K562 (cell line): Measurements from ENCODE around the gene ANKRD31. TPM values are rescaled to one million over a fixed set of nuclear protein-coding genes. Genes with fewer than 3 reads are reported as not detected.

Experiments
- ATAC-seq: fragments of 200-7000 bp; cut with Tn5 transposase; 3 replicates; pipeline ENCODE4 v1.9.1; 2020; ENCODE audit warnings: moderate library complexity
- BruUV-seq: library from RNA; stranded (reverse); fragments of 400-500 nt; replicated peaks from 2 replicates; lab custom pipeline; 2021; lab: Mats Ljungman, UMichigan
- CTCF ChIA-PET: fragments of 300-600 bp; formaldehyde crosslinking; extraction: SDS; loops from one replicate; lab custom pipeline; 2021; ENCODE audit warnings: low intra/inter-chr PET ratio; lab: Yijun Ruan, JAX
- POLR2A ChIA-PET: fragments of 300-600, 350-650 bp; sonication (Branson Sonifier 250); formaldehyde crosslinking; extraction: SDS; loops from one replicate; lab custom pipeline; 2021; ENCODE audit warnings: antibody characterized with exemption, inconsistent platforms; lab: Yijun Ruan, JAX
- DNase-seq, 4 experiments: peaks; one replicate each; pipeline versions ENCODE4 v3.0.0 to v3.0.0-alpha.2; 2011 to 2018; ENCODE audit warnings: low spot score in 3 of 4, mixed read lengths in 3 of 4; ENCODE audit errors: extremely low read depth in 1 of 4
- FAIRE-seq: peaks from 2 replicates; lab custom pipeline; 2011; peaks lifted over from hg19 to GRCh38; lab: Jason Lieb, UNC
- H2AFZ ChIP-seq: 2 replicates; pipeline ENCODE4 v1.6.0; 2011; ENCODE audit warnings: low read depth, low read length, control low read depth, inconsistent platforms
- H3K27ac ChIP-seq: fragments of 200-600 bp; 3 replicates; pipeline ENCODE4 v1.8.0; 2011; ENCODE audit warnings: low read depth, mild to moderate bottlenecking, control low read depth, inconsistent platforms, low read length, moderate library complexity, mixed read lengths; ENCODE audit errors: extremely low read depth
- H3K27me3 ChIP-seq, 2 experiments: fragments of 300-600 bp in 1 of 2; 2 replicates in 1 of 2; 3 replicates in 1 of 2; pipeline versions ENCODE4 v1.6.0 to v1.8.0; 2011; ENCODE audit warnings: inconsistent platforms in 2 of 2, low read length in 2 of 2, mild to moderate bottlenecking in 1 of 2, mixed read lengths in 1 of 2, moderate library complexity in 1 of 2; ENCODE audit not compliant: control insufficient read depth in 2 of 2, insufficient read depth in 2 of 2
- H3K36me3 ChIP-seq: fragments of 300-600 bp; 3 replicates; pipeline ENCODE4 v1.8.0; 2011; ENCODE audit warnings: mild to moderate bottlenecking, low read length, inconsistent platforms; ENCODE audit not compliant: control insufficient read depth, insufficient read depth
- H3K4me1 ChIP-seq, 2 experiments: fragments of 200-600 bp in 1 of 2; replicated peaks in 1 of 2; 2 replicates in 1 of 2; 3 replicates in 1 of 2; pipeline versions ENCODE4 v1.5.1 to v1.8.0; 2011; ENCODE audit warnings: inconsistent platforms in 2 of 2, low read length in 2 of 2, mild to moderate bottlenecking in 1 of 2, mixed read lengths in 1 of 2, moderate library complexity in 1 of 2; ENCODE audit not compliant: control insufficient read depth in 2 of 2, insufficient read depth in 2 of 2
- H3K4me2 ChIP-seq: 2 replicates; pipeline ENCODE4 v1.6.1; 2011; ENCODE audit warnings: low read length, control low read depth, inconsistent platforms, mixed read lengths; ENCODE audit not compliant: insufficient read depth
- H3K4me3 ChIP-seq: fragments of 200-600 bp; sonication (generic), shearing (Covaris generic); 2 replicates; pipeline ENCODE4 v1.5.1; 2016; ENCODE audit warnings: control low read depth, inconsistent platforms
- H3K79me2 ChIP-seq: fragments of 200-600 bp; 3 replicates; pipeline ENCODE4 v1.8.0; 2011; ENCODE audit warnings: low read length, inconsistent platforms; ENCODE audit not compliant: control insufficient read depth, insufficient read depth
- H3K9ac ChIP-seq, 2 experiments: 2 replicates each; pipeline versions ENCODE4 v1.6.0 to v1.6.1; 2011; ENCODE audit warnings: low read depth in 2 of 2, low read length in 2 of 2, control low read depth in 1 of 2, inconsistent platforms in 1 of 2, mild to moderate bottlenecking in 1 of 2, mixed read lengths in 1 of 2; ENCODE audit not compliant: insufficient read depth in 1 of 2
- H3K9me1 ChIP-seq: one replicate; pipeline ENCODE4 v1.6.0; 2011; ENCODE audit warnings: inconsistent platforms, mild to moderate bottlenecking, low read length, moderate library complexity; ENCODE audit not compliant: control insufficient read depth, insufficient read depth
- H3K9me3 ChIP-seq: replicated peaks from 2 replicates; pipeline ENCODE4 v1.5.1; 2011; ENCODE audit warnings: low read depth, low read length, inconsistent platforms; ENCODE audit not compliant: control insufficient read depth, insufficient read depth
- H4K20me1 ChIP-seq: replicated peaks from 2 replicates; pipeline ENCODE4 v1.6.1; 2011; ENCODE audit warnings: low read length, inconsistent platforms, mixed read lengths; ENCODE audit not compliant: control insufficient read depth, insufficient read depth
- CC2D1A ChIP-seq: fragments of 450-650 bp; IDR thresholded peaks from 2 replicates; pipeline ENCODE4 v1.6.1; 2017; ENCODE audit warnings: mild to moderate bottlenecking
- GTF2E2 ChIP-seq: fragments of 200-800 bp; sonication (Bioruptor generic); IDR thresholded peaks from 2 replicates; pipeline ENCODE4 v1.6.1; 2016; ENCODE audit warnings: missing genetic modification characterization, missing compliant biosample characterization
- HDGF ChIP-seq: fragments of 450-650 bp; IDR thresholded peaks from 2 replicates; pipeline ENCODE4 v1.6.1; 2016
- HNRNPL ChIP-seq: fragments of 200-400 bp; formaldehyde crosslinking; IDR thresholded peaks from 2 replicates; pipeline ENCODE4 v1.6.1; 2017; ENCODE audit warnings: low read depth, mild to moderate bottlenecking, low read length
- HOMEZ ChIP-seq: fragments of 250-450 bp; sonication (Bioruptor Pico); IDR thresholded peaks from 2 replicates; pipeline ENCODE4 v1.4.0; 2020; ENCODE audit warnings: mild to moderate bottlenecking, moderate library complexity
- MAFK ChIP-seq: IDR thresholded peaks from 2 replicates; pipeline ENCODE4 v1.6.1; 2011; ENCODE audit warnings: low read length, improper control_type of control experiment
- MTA3 ChIP-seq: fragments of 450-650 bp; formaldehyde crosslinking; IDR thresholded peaks from 2 replicates; pipeline ENCODE4 v1.6.1; 2017; ENCODE audit warnings: mild to moderate bottlenecking, borderline replicate concordance
- PHF21A ChIP-seq: fragments of 450-650 bp; IDR thresholded peaks from 2 replicates; pipeline ENCODE4 v1.6.1; 2017; ENCODE audit warnings: low read depth, borderline replicate concordance
- RBM14 ChIP-seq: fragments of 200-400 bp; formaldehyde crosslinking; IDR thresholded peaks from 2 replicates; pipeline ENCODE4 v1.6.1; 2018; ENCODE audit warnings: low read depth, mild to moderate bottlenecking, low read length, moderate library complexity, borderline replicate concordance; ENCODE audit not compliant: insufficient read depth
- SMAD3 ChIP-seq: fragments of 450-650 bp; formaldehyde crosslinking; conservative IDR thresholded peaks from 2 replicates; pipeline ENCODE4 v1.4.0; 2020; ENCODE audit warnings: mild to moderate bottlenecking
- SUPT5H ChIP-seq: fragments of 450-650 bp; IDR thresholded peaks from 2 replicates; pipeline ENCODE4 v1.6.1; 2016
- ZC3H11A ChIP-seq: IDR thresholded peaks from 2 replicates; pipeline ENCODE4 v1.6.1; 2012; ENCODE audit warnings: low read depth, low read length, improper control_type of control experiment
- ZFP36 ChIP-seq: fragments of 150-350 bp; IDR thresholded peaks from 2 replicates; pipeline ENCODE4 v1.6.1; 2018; ENCODE audit warnings: low read length, low read depth; ENCODE audit not compliant: partially characterized antibody
- ZNF766 ChIP-seq: fragments of 200-800 bp; sonication (Bioruptor generic); conservative IDR thresholded peaks from 2 replicates; pipeline ENCODE4 v1.6.1; 2016; ENCODE audit warnings: missing genetic modification characterization, missing compliant biosample characterization
- ZNF780A ChIP-seq: fragments of 250-450 bp; sonication (Bioruptor Pico); IDR thresholded peaks from 2 replicates; pipeline ENCODE4 v1.5.0; 2021; ENCODE audit warnings: mild to moderate bottlenecking
- ZSCAN32 ChIP-seq: fragments of 450-650 bp; formaldehyde crosslinking; IDR thresholded peaks from 2 replicates; pipeline ENCODE4 v1.4.0; 2020; ENCODE audit warnings: mild to moderate bottlenecking, moderate library complexity
- in situ Hi-C: fragments of 300-500 bp; cut with MboI; formaldehyde crosslinking; loops from 4 replicates; pipeline ENCODE4 v1.15.0; 2018; ENCODE audit warnings: inconsistent platforms, mixed read lengths
- intact Hi-C: fragments of 100-400 bp; cut with micrococcal nuclease; formaldehyde crosslinking; loops from 2 replicates; pipeline ENCODE4 v1.14.2; 2022
- polyA plus RNA-seq, 8 experiments: library from polyadenylated mRNA; depleted of rRNA in 4 of 8; stranded (reverse) in 5 of 8; unstranded in 3 of 8; fragments of >200 nt; fragmentation: Nextera tagmentation in 2 of 8; fragmentation: Illumina TruSeq in 1 of 8; extraction: Ambion mirVana in 2 of 8; extraction: Trizol in 1 of 8; gene quantifications; 2 replicates each; pipeline versions ENCODE4 v1.2.1 to v1.2.3, GENCODE V29; 2011 to 2014; ENCODE audit warnings: inconsistent platforms in 1 of 8, missing spikeins in 1 of 8
- total RNA-seq, 7 experiments: library from RNA; depleted of rRNA in 6 of 7; stranded (reverse); fragments of >200 nt in 6 of 7; fragmentation: Illumina TruSeq in 2 of 7; extraction: Trizol in 2 of 7; gene quantifications; 2 replicates each; pipeline versions ENCODE4 v1.2.1 to v1.2.3, GENCODE V29; 2011 to 2021; ENCODE audit warnings: low replicate concordance in 1 of 7
- TF ChIP-seq, protein P1 (sequence below): sonication (generic); formaldehyde crosslinking; IDR thresholded peaks from 2 replicates; pipeline ENCODE4 v1.8.1; 2023; ENCODE audit warnings: mild to moderate bottlenecking, missing genetic modification reagents
- TF ChIP-seq, protein P2 (sequence below): fragments of 250-450 bp; sonication (Bioruptor Pico); IDR thresholded peaks from 2 replicates; pipeline ENCODE4 v1.4.0; 2020; ENCODE audit warnings: mild to moderate bottlenecking, moderate library complexity, borderline replicate concordance

Gene ANKRD31
- total and polyA plus RNA-seq, 9 of the 15 experiments (the other 6 are each of a cell fraction or from before 2014, with no cell fraction given), result under 0.01 to 0.11 (median 0.05) TPM; not detected in 1

DNA sequence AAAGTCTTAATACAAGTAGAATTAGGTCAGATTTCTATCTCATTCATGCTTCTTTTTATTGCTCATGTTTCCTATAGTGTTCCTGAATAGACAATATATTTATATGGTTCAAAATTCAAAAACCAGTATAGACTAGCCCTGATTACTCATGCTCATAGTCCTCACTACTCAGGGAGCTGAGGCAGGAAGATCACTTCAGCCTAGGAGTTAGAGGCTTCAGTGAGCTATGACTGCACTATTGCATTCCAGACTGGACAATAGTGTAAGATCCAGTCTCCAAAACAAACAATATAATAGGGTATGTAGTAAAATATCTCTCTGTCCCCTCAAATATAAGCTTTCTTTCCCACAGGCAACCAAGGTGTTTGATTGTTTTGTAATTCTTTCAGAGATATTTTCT is 2.4 kb downstream of the ANKRD31 start:
- in situ Hi-C loops, result no loop called here
- H3K36me3 ChIP-seq, result no peaks in the 10 kb centered on the region
- no peak overlapping the region for H3K4me2 ChIP-seq
- POLR2A ChIA-PET, result interaction anchor here (0.8 to 1.2 kb wide), 2 partner anchors 9 to 29 kb away, joined by 3 read pairs; no protein-coding TSS in a partner anchor
- no peak overlapping the region for H2AFZ ChIP-seq
- H3K4me3 ChIP-seq, result no peak overlapping the region
- no TSS peak for BruUV-seq
- peaks cover 0 to 8% of the 10 kb centered on the region in 2 experiments; a peak in 2 of 5 replicates for H3K27me3 ChIP-seq
- CTCF ChIA-PET, result no interaction called here
- no peaks in the 10 kb centered on the region for H4K20me1 ChIP-seq
- ATAC-seq, result no peak
- no peaks in the 10 kb centered on the region for H3K9me1 ChIP-seq
- no peaks in the 10 kb centered on the region for H3K9me3 ChIP-seq
- FAIRE-seq, result no peak
- peaks cover 6 to 12% of the 10 kb centered on the region in 2 experiments; a peak in 4 of 5 replicates for H3K4me1 ChIP-seq
- intact Hi-C loops, result loop anchor here (10.0 kb wide), 2 partner anchors 431 to 549 kb away; partner anchors contain the start of gene HEXB
- DNase-seq, result no peak
- H3K79me2 ChIP-seq, result no peaks in the 10 kb centered on the region
- no peak overlapping the region for H3K27ac ChIP-seq
- no peak overlapping the region for H3K9ac ChIP-seq
- TF ChIP-seq HOMEZ (CRISPR knock-in tag) (no peak), MAFK (no peak), ZFP36 (no peak), ZNF780A (CRISPR knock-in tag) (no peak), SUPT5H (no peak), HDGF (no peak), MTA3 (no peak), ZNF766 (CRISPR knock-in tag) (no peak), SMAD3 (CRISPR knock-in tag) (no peak), PHF21A (no peak), ZC3H11A (no peak), GTF2E2 (tag) (no peak), HNRNPL (no peak), ZSCAN32 (CRISPR knock-in tag) (no peak), RBM14 (no peak), CC2D1A (no peak)
- TF ChIP-seq, protein P1, sequence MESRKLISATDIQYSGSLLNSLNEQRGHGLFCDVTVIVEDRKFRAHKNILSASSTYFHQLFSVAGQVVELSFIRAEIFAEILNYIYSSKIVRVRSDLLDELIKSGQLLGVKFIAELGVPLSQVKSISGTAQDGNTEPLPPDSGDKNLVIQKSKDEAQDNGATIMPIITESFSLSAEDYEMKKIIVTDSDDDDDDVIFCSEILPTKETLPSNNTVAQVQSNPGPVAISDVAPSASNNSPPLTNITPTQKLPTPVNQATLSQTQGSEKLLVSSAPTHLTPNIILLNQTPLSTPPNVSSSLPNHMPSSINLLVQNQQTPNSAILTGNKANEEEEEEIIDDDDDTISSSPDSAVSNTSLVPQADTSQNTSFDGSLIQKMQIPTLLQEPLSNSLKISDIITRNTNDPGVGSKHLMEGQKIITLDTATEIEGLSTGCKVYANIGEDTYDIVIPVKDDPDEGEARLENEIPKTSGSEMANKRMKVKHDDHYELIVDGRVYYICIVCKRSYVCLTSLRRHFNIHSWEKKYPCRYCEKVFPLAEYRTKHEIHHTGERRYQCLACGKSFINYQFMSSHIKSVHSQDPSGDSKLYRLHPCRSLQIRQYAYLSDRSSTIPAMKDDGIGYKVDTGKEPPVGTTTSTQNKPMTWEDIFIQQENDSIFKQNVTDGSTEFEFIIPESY (CRISPR knock-in tag), result no peak
- TF ChIP-seq, protein P2, sequence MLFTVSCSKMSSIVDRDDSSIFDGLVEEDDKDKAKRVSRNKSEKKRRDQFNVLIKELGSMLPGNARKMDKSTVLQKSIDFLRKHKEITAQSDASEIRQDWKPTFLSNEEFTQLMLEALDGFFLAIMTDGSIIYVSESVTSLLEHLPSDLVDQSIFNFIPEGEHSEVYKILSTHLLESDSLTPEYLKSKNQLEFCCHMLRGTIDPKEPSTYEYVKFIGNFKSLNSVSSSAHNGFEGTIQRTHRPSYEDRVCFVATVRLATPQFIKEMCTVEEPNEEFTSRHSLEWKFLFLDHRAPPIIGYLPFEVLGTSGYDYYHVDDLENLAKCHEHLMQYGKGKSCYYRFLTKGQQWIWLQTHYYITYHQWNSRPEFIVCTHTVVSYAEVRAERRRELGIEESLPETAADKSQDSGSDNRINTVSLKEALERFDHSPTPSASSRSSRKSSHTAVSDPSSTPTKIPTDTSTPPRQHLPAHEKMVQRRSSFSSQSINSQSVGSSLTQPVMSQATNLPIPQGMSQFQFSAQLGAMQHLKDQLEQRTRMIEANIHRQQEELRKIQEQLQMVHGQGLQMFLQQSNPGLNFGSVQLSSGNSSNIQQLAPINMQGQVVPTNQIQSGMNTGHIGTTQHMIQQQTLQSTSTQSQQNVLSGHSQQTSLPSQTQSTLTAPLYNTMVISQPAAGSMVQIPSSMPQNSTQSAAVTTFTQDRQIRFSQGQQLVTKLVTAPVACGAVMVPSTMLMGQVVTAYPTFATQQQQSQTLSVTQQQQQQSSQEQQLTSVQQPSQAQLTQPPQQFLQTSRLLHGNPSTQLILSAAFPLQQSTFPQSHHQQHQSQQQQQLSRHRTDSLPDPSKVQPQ, result no peak
